RWPE2 (cell line): ENCODE results near the gene STIM1.

Experiments used
- ATAC-seq: fragments of 200-7000 bp; cut with Tn5 transposase; 3 replicates; pipeline ENCODE4 v1.9.1; 2021; ENCODE audit warnings: low read depth
- DNase-seq: peaks from one replicate; pipeline ENCODE4 v3.0.0-alpha.2; 2020; ENCODE audit warnings: low spot score
- H3K27ac ChIP-seq: fragments of 450-650 bp; 2 replicates; pipeline ENCODE4 v1.5.1; 2017; ENCODE audit warnings: mild to moderate bottlenecking; ENCODE audit not compliant: poor library complexity, severe bottlenecking
- H3K27me3 ChIP-seq: fragments of 250-450 bp; sonication (Bioruptor Pico); 2 replicates; pipeline ENCODE4 v1.5.1; 2021; ENCODE audit warnings: mild to moderate bottlenecking, moderate library complexity; ENCODE audit not compliant: insufficient read depth, poor library complexity, severe bottlenecking
- H3K36me3 ChIP-seq: fragments of 250-450 bp; sonication (Bioruptor Pico); 2 replicates; pipeline ENCODE4 v1.5.1; 2020; ENCODE audit warnings: low read depth, mild to moderate bottlenecking, moderate library complexity
- H3K4me1 ChIP-seq: fragments of 250-450 bp; sonication (Bioruptor Pico); 2 replicates; pipeline ENCODE4 v1.5.1; 2021; ENCODE audit warnings: mild to moderate bottlenecking, moderate library complexity; ENCODE audit not compliant: insufficient read depth, poor library complexity, severe bottlenecking
- H3K4me3 ChIP-seq: fragments of 250-450 bp; sonication (Bioruptor Pico); 2 replicates; pipeline ENCODE4 v1.5.1; 2021; ENCODE audit warnings: mild to moderate bottlenecking, moderate library complexity; ENCODE audit not compliant: severe bottlenecking
- H3K9me3 ChIP-seq: fragments of 250-450 bp; sonication (Bioruptor Pico); 2 replicates; pipeline ENCODE4 v1.5.1; 2021; ENCODE audit warnings: mild to moderate bottlenecking, moderate library complexity; ENCODE audit not compliant: severe bottlenecking
- CTCF ChIP-seq: fragments of 450-650 bp; IDR thresholded peaks from one replicate; pipeline ENCODE4 v1.5.1; 2017; ENCODE audit warnings: mild to moderate bottlenecking, moderate library complexity; ENCODE audit not compliant: poor library complexity, severe bottlenecking

STIM1 gene

GRCh38 chr11:3873712-3874349 lies 18.4 kb downstream of the STIM1 start:
- Histone ChIP-seq H3K9me3 (no peaks in the 10 kb centered on the region), H3K36me3 (no peaks in the 10 kb centered on the region), H3K27ac (no peak overlapping the region), H3K27me3 (no peaks in the 10 kb centered on the region), H3K4me1 (no peaks in the 10 kb centered on the region), H3K4me3 (no peak overlapping the region)
- TF ChIP-seq CTCF, result no peak
- ATAC-seq (no peak), DNase-seq (no peak)

GRCh38 chr11:3876613-3877012 lies 21.1 kb downstream of the STIM1 start:
- Histone ChIP-seq H3K36me3 (no peaks in the 10 kb centered on the region), H3K4me1 (peaks cover 7% of the 10 kb centered on the region), H3K27me3 (no peaks in the 10 kb centered on the region), H3K27ac (no peak overlapping the region), H3K9me3 (no peaks in the 10 kb centered on the region), H3K4me3 (no peak overlapping the region)
- DNase-seq, result no peak
- no peak for ATAC-seq
- TF ChIP-seq CTCF, result no peak

DNA sequence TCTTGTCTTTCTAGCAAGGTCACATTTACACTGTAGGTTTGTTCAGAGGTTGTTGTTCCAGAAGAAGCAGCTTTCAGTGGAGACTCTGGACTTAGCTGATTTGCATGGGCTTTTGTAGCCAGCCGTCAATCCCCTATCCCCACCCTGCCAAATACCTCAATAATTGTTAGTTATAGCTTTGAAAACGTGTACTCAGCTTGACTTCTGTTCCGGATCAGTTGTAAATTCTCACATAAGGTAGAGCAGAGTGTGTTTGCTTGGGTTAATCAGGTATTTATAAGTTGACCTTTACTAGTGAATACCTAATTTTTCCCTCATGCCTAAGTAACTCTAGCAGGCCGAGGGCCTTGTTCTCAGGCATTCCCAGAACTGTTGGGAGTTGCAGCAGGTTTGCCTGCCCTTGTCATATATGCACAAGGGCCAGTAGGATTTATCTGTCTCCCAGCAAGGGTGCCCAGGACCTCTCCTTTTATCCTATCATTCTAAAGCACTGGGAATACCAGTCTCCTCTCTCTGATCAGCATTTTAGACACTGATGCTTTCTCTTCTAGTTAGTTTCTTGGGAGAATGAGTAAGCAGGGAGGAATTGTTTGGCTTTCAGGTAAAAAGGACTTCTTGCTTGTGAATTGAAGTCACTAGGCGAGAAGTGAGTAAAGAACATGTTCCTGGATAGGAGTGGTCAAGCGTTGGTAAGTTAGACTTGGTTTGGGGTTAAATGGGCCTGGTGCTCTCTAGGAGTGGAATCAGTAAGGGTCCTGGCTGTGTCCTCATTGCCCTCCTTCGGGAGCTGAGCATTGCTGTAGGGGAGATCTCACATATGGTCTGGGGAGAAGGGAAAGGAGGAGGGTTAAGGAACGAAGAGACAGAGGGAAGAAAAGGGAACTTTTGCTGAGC lies 22.1 kb downstream of the STIM1 start:
- ATAC-seq (peak; percentile 31; the same call in 1 of the 3 replicates), DNase-seq (no peak)
- Histone ChIP-seq H3K4me3 (no peak overlapping the region), H3K36me3 (no peaks in the 10 kb centered on the region), H3K9me3 (no peaks in the 10 kb centered on the region), H3K27me3 (no peaks in the 10 kb centered on the region), H3K4me1 (peaks cover 7% of the 10 kb centered on the region), H3K27ac (no peak overlapping the region)
- no peak for TF ChIP-seq CTCF

- DNase-seq (no peak), ATAC-seq (no peak)
- Histone ChIP-seq H3K4me1 (peaks cover 7% of the 10 kb centered on the region), H3K4me3 (no peak overlapping the region), H3K9me3 (no peaks in the 10 kb centered on the region), H3K27ac (no peak overlapping the region), H3K27me3 (no peaks in the 10 kb centered on the region), H3K36me3 (no peaks in the 10 kb centered on the region)
- no peak for TF ChIP-seq CTCF
Measured at GRCh38 chr11:3878258-3878584, 22.8 kb downstream of the STIM1 start.
